Pancreas (tissue), 10 donors: ENCODE data around the gene RBM4. TPM values are rescaled to one million over a fixed set of nuclear protein-coding genes. Genes with fewer than 3 reads are reported as not detected.

ENCODE experiments used
- ATAC-seq, 4 donors: fragments of 200-7000 bp; cut with Tn5 transposase; one replicate each; pipeline versions ENCODE4 v1.8.0 to v1.9.1; 2020; ENCODE audit warnings: mild to moderate bottlenecking in 4 of 4, moderate library complexity in 4 of 4
- DNase-seq, 6 donors: peaks; one replicate each; pipeline ENCODE4 v3.0.0-alpha.2; 2020
- FAIRE-seq: peaks from 2 replicates; lab custom pipeline; 2012; peaks lifted over from hg19 to GRCh38; lab: Jason Lieb, UNC
- H3K27ac ChIP-seq, 4 donors: fragments of 200-600 bp; sonication (generic); 1 replicate in 3 of 4; 2 replicates in 1 of 4; pipeline versions ENCODE4 v1.5.0 to v1.8.0; 2020
- H3K27me3 ChIP-seq, 4 donors: fragments of 200-600 bp; one replicate each; pipeline ENCODE4 v1.8.0; 2021
- H3K36me3 ChIP-seq, 3 donors: fragments of 200-600 bp; sonication (generic) in 1 of 3; one replicate each; pipeline versions ENCODE4 v1.5.0 to v1.8.0; 2020 to 2021
- H3K4me1 ChIP-seq, 3 donors: fragments of 200-600 bp; one replicate each; pipeline ENCODE4 v1.8.0; 2021
- H3K4me3 ChIP-seq, 4 donors: fragments of 200-600 bp; sonication (generic) in 2 of 4; one replicate each; pipeline versions ENCODE4 v1.5.0 to v1.8.0; 2020 to 2021
- H3K9me3 ChIP-seq, 4 donors: fragments of 200-600 bp; one replicate each; pipeline ENCODE4 v1.8.0; 2021
- CTCF ChIP-seq, 4 donors: fragments of 200-600 bp; sonication (generic) in 3 of 4; IDR thresholded peaks; one replicate each; pipeline versions ENCODE4 v1.5.0 to v1.8.0; 2021; ENCODE audit warnings: antibody characterized with exemption in 4 of 4
- WGBS, 2 donors: extraction: QIAGEN DNeasy Blood & Tissue Kit; methylation state at CpG; one replicate each; pipeline ENCODE4 v1.1.7; 2013; 5-methylcytosine and 5-hydroxymethylcytosine counted together
- intact Hi-C, 3 donors: fragments of 100-400 bp; cut with DNase I; formaldehyde crosslinking; loops; one replicate each; pipeline versions ENCODE4 v1.11.1 to v1.14.2; 2022
- polyA plus RNA-seq, 2 donors: library from polyadenylated mRNA; stranded (reverse); fragments of 200-250 nt; gene quantifications; one replicate each; pipeline ENCODE4 v1.2.3, GENCODE V29; 2013
- total RNA-seq, 6 donors: library from RNA; stranded (reverse); fragmentation: NEBNext Ultra II Directional in 4 of 6; extraction: Animal tissue kit (Norgen Biotek cat#: 25700) in 4 of 6; gene quantifications; one replicate each; pipeline versions ENCODE4 v1.2.1 to v1.2.4, GENCODE V29; 2021 to 2023
- donor health status: healthy with polysubstance abuse.
- donor health status: DM: no; HTN: no; CAD: no; lungs with moderate emphysema.
- donor health status: DM: no; HTN: no; CAD: no.
- donor health status: control.
- donor health status: control.
- donor health status: Bipolar disorder and iron deficiency.
- donor health status: DM: yes; HTN: yes; CAD: no.
- donor health status: DM: no; HTN: no; CAD: no.
- donor health status: DM: no; HTN: no; CAD: no.
- donor health status: DM: yes; HTN: yes; CAD: no.

RBM4 gene
- total and polyA plus RNA-seq, 8 donors, result 47.5 to 84.2 (median 65.1) TPM

GRCh38 chr11:66592457-66593302 lies 45.8 kb upstream of the RBM4 start, which contains the start of the genes CCDC87 and CCS:
Gene CCDC87, minus strand, starts transcription at chr11:66593063. Its CDS starts 48 bp downstream, at chr11:66593015.
Gene CCS, plus strand, starts transcription at chr11:66593185. Its CDS starts 77 bp downstream, at chr11:66593262.
- intact Hi-C loops, result no loop called here
- Histone ChIP-seq H3K9me3 (no peaks in the 10 kb centered on the region), H3K4me1 (peaks cover 0 to 11% (median 4%) of the 10 kb centered on the region in 3 donors), H3K27me3 (no peaks in the 10 kb centered on the region), H3K36me3 (no peaks in the 10 kb centered on the region), H3K27ac (peak within 1 kb of the TSS; percentile 55 to 78 (median 68)), H3K4me3 (peak within 1 kb of the TSS; percentile 35 to 65 (median 51))
- DNase-seq (peak; percentile 97 to 100 (median 98)), ATAC-seq (peak; percentile 96 to 99 (median 98)), FAIRE-seq (no peak)
- 15 to 16% methylated on average over 68 of the region's 68 CpGs for WGBS, 2 donors
- TF ChIP-seq CTCF (IDR thresholded peaks at IDR 0.05), result peak; percentile 20 to 57 (median 46)

- no peaks in the 10 kb centered on the region for H3K27me3 ChIP-seq
- H3K4me1 ChIP-seq, result peaks cover 0 to 11% (median 4%) of the 10 kb centered on the region in 3 donors
- H3K27ac ChIP-seq, result peak overlapping the region; percentile 55 to 78 (median 68)
- intact Hi-C loops, result no loop called here
- H3K36me3 ChIP-seq, result no peaks in the 10 kb centered on the region
- ATAC-seq (peak in 1 of 4 donors; percentile 28), FAIRE-seq (no peak), DNase-seq (no peak)
- no peaks in the 10 kb centered on the region for H3K9me3 ChIP-seq
- no peak for TF ChIP-seq CTCF (IDR thresholded peaks at IDR 0.05)
- peak overlapping the region; percentile 35 to 65 (median 51) for H3K4me3 ChIP-seq
- whole genome bisulfite sequencing, 2 donors, result 15% methylated on average over 12 of the region's 12 CpGs
Measured at GRCh38 chr11:66593303-66593635, 45.2 kb upstream of the RBM4 start.

- H3K36me3 ChIP-seq, result no peaks in the 10 kb centered on the region
- intact Hi-C loops, result no loop called here
- no peak overlapping the region for H3K27ac ChIP-seq
- no peaks in the 10 kb centered on the region for H3K27me3 ChIP-seq
- no peak for DNase-seq
- 45 to 50% methylated on average over 7 of the region's 7 CpGs for WGBS, 2 donors
- no peak for TF ChIP-seq CTCF (IDR thresholded peaks at IDR 0.05)
- H3K4me1 ChIP-seq, result peaks cover 0 to 11% (median 4%) of the 10 kb centered on the region in 3 donors
- H3K9me3 ChIP-seq, result no peaks in the 10 kb centered on the region
- FAIRE-seq, result no peak
- peak in 2 of 4 donors; percentile 3 to 4 for ATAC-seq
- H3K4me3 ChIP-seq, result peak overlapping the region; percentile 35 to 65 (median 51)
Measured at GRCh38 chr11:66593650-66594049, 44.9 kb upstream of the RBM4 start.

- TF ChIP-seq CTCF (IDR thresholded peaks at IDR 0.05), result no peak
- no peak overlapping the region for H3K4me3 ChIP-seq
- H3K9me3 ChIP-seq, result no peaks in the 10 kb centered on the region
- H3K27me3 ChIP-seq, result no peaks in the 10 kb centered on the region
- peak in 2 of 4 donors; percentile 3 for ATAC-seq
- H3K27ac ChIP-seq, result peak overlapping the region in 2 of 4 donors; percentile 28 to 30
- peaks cover 0 to 8% (median 0%) of the 10 kb centered on the region in 3 donors for H3K36me3 ChIP-seq
- 50 to 58% methylated on average over 5 of the region's 5 CpGs for WGBS, 2 donors
- intact Hi-C loops, result no loop called here
- no peak for FAIRE-seq
- peaks cover 0 to 11% (median 4%) of the 10 kb centered on the region in 3 donors for H3K4me1 ChIP-seq
- peak in 4 of 6 donors; percentile 36 to 58 (median 44) for DNase-seq
Measured at GRCh38 chr11:66595245-66595904, 43.1 kb upstream of the RBM4 start.
